NCI-H524 (cell line): ENCODE measurements around the gene KCNQ5.

ENCODE experiments used
- DNase-seq, 2 experiments: peaks; one replicate each; lab custom pipeline; 2025; lab: John Stamatoyannopoulos, UW

KCNQ5 gene

DNA sequence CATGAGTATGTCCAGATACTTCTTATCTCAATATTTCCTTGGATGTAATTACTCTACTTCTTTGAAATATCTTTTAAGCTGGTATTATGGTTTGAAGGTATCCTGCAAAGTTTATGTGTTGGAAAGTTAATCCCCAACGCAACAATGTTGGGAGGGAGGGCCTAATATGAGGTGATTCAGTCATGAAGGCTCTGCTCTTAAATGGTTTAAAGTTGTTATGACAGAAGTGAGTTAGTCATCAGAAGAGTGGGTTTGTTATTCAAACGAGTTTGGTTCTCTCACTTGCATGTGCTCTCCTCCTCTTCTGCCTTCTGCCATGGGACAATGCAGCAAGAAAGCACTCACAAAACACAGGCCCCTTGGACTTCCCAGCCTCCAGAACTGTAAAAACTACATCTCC, 176.3 kb downstream of the KCNQ5 start:
- DNase-seq = no peak

DNA sequence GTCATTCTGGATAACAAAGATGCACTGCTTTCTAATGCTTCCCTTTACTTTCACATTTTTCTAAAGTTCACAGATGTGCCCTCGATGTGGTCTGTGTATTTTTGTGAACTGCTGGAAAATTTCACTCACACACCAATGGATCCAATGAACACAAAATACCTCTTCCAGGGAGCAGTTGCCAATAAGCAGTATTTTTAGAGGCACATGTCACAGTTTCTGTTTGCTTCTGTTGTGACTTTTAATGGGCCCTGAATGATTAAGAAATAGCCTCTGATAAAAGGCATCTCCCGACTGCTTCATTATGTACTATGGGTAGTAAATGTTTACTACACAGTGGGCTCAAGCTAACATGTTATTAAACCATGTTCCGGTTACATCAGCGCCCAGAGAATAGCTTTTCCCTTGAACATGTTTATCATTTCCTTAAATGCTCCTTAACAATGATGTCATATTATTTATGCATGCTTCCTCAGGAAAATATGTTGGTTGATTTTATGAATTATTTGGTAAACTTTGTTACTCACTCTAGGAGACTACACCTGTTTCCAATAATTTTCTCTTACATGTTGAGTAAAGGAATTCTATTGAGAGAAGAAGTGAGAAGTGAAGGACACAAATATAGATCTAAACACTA, 188.0 kb downstream of the KCNQ5 start:
- no peak for DNase-seq

DNA sequence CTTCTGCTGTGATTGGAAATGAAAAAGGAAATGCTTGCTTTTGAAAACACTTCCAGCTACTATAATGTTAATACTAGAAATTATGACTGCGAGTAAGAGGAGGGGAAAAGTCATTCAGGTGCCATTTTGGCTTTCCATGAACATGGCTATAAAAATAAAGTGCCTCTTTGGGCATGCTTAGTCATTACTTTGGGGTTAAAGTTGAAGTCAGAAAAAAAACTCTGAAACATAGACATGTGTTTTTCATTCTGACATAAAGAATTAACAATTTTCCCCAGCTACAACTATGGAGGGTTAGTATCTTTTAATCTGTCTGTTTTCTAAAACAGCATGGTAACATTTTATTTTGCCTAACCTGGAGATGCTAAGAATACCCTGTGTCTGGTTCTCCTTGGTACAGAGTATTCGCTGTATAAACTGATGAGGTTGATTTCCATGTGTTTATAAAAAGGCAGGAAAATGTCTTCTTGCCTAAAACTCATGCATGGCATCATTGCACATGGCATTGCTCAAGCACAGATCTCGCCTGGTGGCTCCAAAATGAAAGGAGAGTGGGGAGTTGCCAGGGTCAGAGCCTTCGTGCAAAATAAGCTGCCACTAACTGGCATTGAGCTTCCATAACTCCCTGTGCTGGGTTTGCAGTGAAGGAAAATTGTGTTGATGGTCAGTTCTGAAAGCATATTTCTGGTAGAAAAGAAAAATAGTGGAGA, 188.9 kb downstream of the KCNQ5 start:
- no peak for DNase-seq

DNA sequence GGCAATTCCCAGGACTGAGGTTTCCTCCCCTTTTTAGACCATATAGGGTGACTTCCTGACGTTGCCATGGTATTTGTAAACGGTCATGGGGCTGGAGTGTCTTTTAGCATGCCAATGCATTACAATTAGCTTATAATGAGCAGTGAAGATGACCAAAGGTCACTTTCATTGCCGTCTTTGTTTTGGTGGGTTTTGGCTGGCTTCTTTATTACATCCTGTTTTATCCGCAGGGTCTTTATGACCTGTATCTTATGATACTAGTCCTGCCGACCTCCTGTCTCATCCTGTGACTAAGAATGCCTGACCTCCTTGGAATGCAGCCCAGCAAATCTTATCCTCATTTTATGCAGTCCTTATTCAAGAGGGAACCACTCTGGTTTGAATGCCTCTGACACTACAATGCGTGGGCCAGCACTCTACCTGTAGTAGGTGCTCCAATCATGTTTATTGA, 190.1 kb downstream of the KCNQ5 start:
- DNase-seq = no peak

DNA sequence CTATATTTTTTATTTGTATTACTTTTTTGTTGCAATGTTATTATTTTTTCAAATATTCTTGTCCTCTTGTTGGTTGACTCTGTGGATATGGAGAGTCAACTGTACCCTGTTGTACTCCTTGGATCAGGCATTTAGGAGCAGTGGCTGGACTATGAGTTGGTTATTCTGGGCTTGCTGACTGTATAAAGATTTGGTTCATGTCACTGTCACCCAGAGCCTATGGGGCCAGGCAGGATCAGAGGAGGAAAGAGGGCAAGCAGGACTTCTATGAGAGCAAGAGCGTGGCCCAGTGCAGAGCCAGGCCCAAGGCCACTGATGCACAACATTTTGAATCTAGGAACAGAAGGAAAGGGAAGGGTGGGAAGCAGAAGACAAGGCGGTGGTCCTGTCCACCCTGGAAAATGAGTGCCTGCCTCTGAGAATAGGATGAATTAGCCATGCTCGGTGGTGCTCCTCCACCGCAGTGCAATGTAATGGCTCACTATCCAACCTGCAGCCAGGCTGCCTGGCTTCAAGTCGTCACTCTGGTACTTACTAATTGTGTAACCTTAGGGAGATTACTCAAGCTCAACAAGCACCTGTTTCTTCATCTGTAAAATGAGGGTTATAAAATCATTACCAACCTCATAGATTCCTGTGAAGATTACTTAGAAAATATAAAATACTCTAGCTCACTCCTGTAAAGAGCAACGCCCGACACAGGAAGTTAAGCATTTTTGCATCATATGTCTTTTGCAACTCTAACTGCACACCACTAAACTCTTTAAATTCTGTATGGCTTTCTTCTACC, 192.1 kb downstream of the KCNQ5 start:
- no peak for DNase-seq

DNA sequence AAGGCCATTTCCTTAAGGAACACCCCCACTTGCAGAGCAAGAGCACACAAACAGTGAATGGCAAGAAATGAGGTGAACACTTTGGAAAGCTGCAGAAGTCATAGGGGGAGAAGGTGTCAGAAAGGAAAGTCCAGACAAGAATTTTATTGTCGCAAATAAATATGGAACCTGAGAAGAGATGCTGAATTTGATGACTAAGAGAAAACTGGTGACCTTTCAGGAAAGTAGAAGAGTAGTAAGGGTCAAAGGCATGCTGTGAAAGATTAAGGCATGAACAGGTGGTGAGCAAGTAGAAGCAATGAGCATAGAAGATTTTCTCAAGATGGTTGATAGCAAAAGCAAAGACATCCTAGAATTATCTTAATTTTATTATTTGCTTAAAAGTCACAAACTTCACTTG, 194.2 kb downstream of the KCNQ5 start:
- no peak for DNase-seq

DNA sequence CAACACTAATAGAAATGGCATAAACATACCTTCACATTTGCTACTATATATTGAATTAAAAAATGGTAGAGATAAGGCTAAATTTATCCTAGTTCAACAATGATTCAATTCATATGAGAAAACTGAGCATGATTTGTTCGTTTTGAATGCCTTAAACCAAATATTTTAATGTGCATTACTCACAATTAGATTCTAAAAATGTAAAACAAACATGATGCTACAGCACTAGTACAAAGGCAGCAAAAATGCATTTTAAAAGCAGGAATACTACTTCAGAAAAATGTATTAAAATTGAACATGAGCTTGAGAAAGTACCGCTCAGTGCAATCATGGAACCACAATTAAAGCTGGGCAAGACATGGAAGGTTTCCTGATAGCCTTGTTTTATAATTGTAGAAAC, 195.3 kb downstream of the KCNQ5 start:
- DNase-seq = no peak

DNA sequence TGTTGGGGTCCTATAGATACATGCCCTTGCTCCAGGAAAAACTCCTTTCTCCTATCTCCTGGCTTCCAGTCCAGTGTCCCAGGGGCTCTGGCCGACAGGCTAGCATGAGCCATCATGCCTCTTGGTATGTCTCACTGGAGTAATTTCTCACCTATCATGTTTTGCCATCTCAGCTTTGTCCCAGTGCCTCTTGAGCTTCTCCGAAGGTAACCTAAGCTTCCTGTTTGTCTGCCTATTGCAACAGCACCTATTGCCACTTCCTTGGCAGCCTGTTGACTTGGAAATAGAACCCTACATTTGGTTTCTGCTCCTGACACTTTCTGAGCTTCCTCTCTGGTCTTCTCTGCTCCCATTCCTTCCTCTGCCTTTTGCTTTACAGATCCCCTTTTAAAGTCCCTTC, 197.7 kb downstream of the KCNQ5 start:
- no peak for DNase-seq

DNA sequence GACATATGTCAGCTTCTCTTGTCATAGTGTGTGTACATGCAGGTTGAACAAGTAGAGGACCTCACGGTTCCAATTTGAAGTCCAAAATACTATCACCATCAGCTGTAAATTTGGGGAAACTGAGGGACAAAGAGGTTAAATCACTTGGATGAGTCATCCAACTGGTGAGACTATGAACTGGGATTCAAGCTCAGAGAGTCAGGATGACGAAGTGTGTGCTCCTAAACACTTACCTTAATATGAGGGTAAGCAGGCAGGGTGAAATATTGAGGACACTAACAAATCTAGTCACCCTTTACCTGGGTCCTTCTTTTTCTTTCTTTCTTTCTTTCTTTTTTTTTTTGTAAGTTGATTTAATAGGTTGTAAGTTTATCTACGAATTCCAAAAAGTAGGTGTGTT, 198.3 kb downstream of the KCNQ5 start:
- DNase-seq = no peak

DNA sequence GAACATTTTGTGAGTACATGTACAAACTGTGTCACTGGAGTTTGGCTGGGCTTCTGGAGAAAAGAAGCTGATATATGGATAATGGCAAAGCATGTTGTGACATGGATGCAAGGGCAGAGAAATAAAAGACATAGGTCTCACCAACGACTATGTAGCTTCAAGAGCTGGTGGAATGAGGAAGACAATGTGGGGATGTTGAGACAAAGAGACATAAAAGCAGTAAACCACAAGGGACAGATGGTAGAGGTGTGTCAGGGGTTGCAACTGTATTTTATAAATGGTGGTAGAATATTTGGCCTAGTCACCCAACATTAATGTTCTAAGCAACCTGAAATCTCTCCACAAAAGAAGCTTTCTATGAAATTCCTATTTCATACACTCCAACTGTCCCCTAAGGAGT, 199.0 kb downstream of the KCNQ5 start:
- DNase-seq = no peak

DNA sequence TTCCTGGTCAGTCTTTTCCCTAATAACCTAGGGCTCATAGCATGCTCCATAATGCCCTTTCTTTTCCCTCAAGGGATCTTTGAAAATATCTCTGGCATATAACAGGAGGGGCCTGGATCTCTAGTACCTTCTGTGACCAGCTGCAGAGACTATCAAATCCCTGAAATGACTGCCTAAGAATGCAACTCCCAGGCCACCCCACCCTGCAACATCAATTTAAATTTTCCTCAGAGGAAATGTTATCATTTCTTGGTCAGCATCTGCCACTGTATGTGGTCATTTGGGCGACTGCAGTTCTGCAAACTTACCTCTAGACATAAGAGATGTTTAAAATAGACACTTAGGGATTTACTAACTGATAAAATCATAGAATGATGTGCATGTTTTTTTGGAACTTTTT, 200.2 kb downstream of the KCNQ5 start:
- DNase-seq = no peak

DNA sequence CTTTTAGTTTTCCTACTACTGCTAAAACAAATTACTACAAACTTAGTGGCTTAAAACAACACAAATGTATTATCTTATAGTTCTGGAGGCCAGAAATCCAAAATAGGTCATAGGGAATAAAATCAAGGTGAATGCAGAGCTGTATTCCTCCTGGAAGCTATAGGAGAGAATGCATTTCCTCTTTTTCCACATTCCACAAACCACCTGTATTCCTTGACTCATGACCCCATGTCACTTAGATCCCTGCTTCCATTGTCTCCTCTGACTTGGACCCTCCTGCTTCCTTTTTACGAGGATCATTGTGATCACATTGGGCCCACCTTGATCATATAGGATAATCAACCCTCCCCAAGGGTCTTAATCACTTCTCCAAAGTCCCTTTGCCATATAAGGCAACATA, 200.8 kb downstream of the KCNQ5 start:
- DNase-seq = no peak

DNA sequence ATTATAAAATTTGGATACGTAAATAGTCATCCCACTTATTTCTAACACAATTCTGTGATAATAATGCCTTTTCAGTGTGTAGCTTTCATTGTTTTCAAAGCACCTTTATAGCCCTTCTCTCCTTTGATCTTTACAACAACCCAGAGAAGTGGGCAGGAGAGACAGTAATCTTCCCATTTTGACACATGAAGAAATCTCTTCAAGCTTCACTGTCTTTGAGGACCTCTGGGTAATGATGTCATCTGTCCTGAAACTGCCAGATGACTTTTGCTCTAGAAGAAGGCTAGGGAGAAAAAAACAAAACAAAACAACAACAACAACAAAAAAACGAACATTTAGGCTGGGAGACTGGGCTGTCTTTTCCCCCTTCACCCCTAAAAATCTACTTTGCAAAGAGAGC, 203.0 kb downstream of the KCNQ5 start:
- DNase-seq = no peak

DNA sequence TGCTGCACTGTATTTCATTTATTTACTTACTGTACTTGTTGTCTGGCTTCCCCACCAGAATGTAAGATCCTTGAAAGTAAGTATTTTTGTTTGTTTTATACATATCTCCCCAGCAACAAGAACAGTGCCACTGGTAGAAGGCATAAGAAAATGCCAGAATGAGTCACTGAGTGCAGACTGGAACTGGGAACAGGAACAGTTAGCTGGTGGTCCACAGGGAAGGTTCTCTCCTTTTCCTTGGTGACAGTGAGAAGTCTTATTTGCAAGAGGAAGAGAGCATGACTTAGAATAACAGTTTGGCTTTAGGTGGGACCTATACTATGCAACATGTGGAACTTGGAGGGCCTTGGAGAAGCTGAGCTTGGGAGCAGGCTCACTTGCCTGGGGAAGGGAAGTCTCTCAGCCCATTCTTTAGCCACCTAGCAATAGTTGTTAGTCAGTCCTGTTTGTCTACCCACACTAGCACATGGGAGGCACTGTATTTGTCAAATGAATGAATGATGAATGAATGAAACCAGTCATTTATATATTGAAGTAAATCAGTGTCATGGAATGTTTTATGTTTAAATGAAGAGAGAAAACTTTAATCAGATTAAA, 203.5 kb downstream of the KCNQ5 start:
- DNase-seq = no peak

DNA sequence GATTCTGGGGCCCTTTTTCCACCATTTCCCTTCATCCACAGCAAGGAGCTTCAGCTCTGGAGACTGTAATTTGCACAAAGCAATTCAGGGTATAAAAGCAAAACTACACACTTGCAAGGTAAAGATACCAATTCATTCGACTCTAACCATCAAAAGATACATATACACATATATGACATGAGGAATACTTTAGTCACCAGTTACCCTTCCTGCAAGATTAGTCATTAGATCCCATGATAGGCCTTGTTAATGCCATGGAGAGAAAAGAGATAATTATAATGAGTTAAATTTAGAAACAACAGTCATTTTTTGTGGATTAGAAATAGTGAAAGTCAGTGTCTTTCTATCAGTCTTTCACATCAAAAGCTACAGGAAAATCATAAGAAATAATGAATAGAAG, 204.2 kb downstream of the KCNQ5 start:
- DNase-seq = no peak

DNA sequence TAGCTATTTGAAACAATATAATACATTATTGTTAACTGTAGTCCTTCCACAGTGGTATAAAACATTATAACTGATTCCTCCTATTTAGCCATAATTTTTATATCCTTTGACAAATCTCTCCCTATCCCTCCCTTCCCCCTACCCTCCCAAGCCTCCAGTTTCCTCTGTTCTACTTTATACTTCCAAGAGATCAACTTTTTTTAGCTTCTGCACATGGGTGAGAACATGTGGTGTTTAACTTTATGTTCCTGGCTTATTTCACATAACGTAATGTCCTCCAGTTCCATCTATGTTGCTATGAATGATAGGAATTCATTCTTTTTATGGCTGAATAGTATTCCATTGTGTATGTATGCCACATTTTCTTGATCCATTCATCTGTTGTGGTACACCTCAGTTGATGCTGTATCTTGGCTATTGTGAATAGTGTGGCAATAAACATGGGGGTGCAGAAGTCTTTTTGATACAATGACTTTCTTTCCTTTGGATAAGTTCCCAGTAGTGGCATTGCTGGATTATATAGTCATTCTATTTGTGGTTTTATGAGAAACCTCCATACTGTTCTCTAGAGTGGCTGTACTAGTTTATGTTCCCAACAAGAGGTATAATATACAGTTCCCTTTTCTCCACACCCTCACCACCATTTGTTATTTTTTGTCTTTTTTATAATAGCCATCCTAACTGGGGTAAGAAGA, 205.0 kb downstream of the KCNQ5 start:
- DNase-seq = no peak

DNA sequence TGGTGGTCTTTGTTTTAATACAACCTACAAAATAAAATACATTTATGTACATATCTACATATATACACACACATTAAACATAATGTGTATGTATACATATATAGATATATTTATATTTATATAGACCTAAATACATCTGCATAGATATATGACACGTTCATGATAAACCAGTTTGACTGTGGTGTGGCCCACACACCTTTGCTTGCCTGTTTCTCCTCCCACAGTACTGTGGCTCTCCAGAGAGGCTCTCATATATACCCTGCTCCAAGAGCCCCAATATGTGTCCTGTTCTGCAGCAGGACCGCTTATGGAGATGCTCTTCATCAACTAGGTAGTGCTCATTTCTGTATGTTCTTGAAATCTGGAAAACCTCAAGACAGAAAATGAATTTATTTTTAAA, 207.0 kb downstream of the KCNQ5 start:
- DNase-seq = no peak

DNA sequence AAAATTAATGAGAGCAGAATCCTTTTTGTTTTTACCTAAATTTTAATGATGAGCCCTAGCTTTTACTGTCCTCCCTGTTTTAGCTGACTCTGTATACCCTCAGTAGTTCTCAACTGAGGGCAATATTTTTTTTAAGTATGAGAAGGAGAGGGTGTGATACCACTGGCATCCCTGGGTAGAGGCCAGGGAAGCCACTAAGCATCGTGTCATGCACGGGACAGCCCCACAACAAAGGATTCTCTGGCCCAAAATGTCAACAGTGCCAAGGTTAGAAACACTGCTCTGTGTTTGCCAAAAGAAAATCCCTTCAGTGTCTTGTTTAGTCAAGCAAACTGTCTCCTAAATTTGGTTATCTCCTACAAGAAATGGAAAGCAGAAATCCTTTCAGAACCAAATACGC, 210.4 kb downstream of the KCNQ5 start:
- DNase-seq = no peak

DNA sequence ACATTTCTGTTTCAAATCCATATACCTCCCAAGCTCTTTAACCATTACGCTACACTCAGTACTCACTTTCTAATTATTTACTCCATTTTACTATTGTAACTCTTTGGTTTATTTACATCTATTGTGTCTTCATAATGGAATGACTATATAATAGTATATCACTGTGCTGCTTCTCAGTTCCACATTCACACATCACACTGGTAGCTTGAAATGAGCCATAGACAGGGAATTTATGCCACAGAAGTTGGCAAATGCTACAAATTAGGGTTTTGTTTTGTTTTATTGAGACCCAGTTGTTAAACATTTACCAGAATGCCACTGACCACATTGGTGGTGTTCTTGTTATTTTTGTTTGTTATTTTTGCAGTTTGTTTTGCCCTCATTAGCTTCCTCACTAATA, 213.9 kb downstream of the KCNQ5 start:
- no peak for DNase-seq

DNA sequence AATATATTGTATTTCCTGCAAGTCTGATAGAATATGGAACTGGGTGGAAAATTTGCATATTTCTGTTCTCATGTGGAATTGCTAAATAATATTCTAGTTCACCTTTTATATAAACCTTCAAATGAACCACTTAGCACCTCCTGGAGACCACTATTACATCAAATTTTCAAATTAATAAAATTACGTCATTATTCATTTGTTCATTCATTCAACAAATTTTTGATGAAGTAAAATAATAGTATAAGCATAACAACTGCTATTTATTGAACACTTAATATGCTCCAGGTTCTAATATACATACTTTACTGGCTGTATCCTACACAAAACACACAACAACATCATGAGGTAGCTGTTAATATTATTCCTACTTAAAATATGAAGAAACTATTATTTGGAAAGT, 215.1 kb downstream of the KCNQ5 start:
- no peak for DNase-seq

DNA sequence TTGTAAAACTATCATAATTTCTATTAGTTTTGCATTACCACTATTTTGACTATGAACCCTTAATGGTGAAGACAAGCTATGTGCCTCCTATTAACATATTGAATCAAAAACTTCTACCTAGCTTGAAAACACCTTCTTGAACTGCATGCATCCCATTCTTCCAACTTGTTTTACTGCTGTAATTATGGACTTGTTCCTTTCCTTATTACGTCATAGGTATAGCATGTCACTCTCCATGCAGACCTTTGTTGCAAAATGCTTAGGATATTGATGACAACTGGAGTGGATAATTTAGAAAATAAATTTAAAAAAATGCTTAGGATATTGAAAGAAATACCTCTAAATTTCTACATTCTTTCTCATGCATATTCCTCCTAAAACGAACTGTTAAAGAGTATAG, 219.3 kb downstream of the KCNQ5 start:
- DNase-seq = no peak

DNA sequence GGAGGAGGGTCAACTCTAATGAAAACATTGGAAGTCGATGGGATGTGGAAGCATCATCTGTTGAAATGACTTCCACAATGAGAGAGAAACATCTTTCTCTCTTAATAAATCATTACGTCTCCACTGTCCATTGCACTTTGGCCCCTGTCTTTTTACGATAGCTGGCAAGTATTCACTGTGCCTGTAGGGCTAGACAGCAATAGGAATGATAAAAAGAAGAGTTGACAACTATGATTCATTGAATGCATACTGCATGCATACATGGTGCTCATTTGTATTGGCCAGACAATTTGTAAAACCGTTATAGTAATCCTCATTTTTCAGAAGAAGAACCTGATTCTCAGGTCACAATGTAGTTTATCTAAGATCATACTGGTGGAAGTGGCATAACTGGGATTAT, 220.3 kb downstream of the KCNQ5 start:
- DNase-seq = no peak
